Kidney (tissue), 14 donors: ENCODE results near the gene LUC7L3. TPM values are rescaled to one million over a fixed set of nuclear protein-coding genes. Genes with fewer than 3 reads are reported as not detected.

Experiments used
- DNase-seq, 5 donors: peaks; one replicate each; pipeline ENCODE4 v3.0.0-alpha.2; 2013 to 2020
- FAIRE-seq: peaks from 2 replicates; lab custom pipeline; 2012; peaks lifted over from hg19 to GRCh38; lab: Jason Lieb, UNC
- H3K27ac ChIP-seq, 2 donors: one replicate each; pipeline ENCODE4 v1.7.0; 2013; ENCODE audit warnings: low read depth in 2 of 2, low read length in 2 of 2, inconsistent platforms in 1 of 2
- H3K27me3 ChIP-seq: one replicate; pipeline ENCODE4 v1.7.1; 2013; ENCODE audit warnings: low read length, inconsistent platforms; ENCODE audit not compliant: control insufficient read depth, insufficient read depth
- H3K36me3 ChIP-seq, 3 donors: one replicate each; pipeline versions ENCODE4 v1.7.0 to v1.7.1; 2013; ENCODE audit warnings: low read length in 3 of 3, control low read depth in 1 of 3, inconsistent platforms in 1 of 3; ENCODE audit not compliant: insufficient read depth in 3 of 3, control insufficient read depth in 2 of 3
- H3K4me1 ChIP-seq, 3 donors: one replicate each; pipeline versions ENCODE4 v1.7.0 to v1.7.1; 2013; ENCODE audit warnings: low read length in 3 of 3, inconsistent platforms in 1 of 3, low read depth in 1 of 3; ENCODE audit not compliant: control insufficient read depth in 2 of 3, insufficient read depth in 2 of 3
- H3K4me3 ChIP-seq, 3 donors: one replicate each; pipeline versions ENCODE4 v1.7.0 to v1.8.1; 2013; ENCODE audit warnings: low read length in 3 of 3, control low read depth in 1 of 3, inconsistent platforms in 1 of 3
- H3K9ac ChIP-seq, 3 donors: one replicate each; pipeline versions ENCODE4 v1.7.0 to v1.7.1; 2013; ENCODE audit warnings: low read length in 3 of 3, control low read depth in 1 of 3, inconsistent platforms in 1 of 3
- H3K9me3 ChIP-seq, 3 donors: one replicate each; pipeline versions ENCODE4 v1.7.0 to v1.7.1; 2013; ENCODE audit warnings: low read length in 3 of 3, control low read depth in 1 of 3, inconsistent platforms in 1 of 3; ENCODE audit not compliant: control insufficient read depth in 2 of 3, insufficient read depth in 1 of 3
- CTCF ChIP-seq: IDR thresholded peaks from 3 replicates; pipeline ENCODE4 v1.5.1; 2012; ENCODE audit warnings: mild to moderate bottlenecking, moderate library complexity, borderline replicate concordance; ENCODE audit not compliant: insufficient read depth; ENCODE audit errors: extremely low read depth
- intact Hi-C: fragments of 100-400 bp; cut with DNase I; formaldehyde crosslinking; loops from one replicate; pipeline ENCODE4 v1.11.1; 2022
- polyA plus RNA-seq: library from polyadenylated mRNA; stranded (reverse); fragments of 350-450 nt; fragmentation: Illumina TruSeq; extraction: RNeasy Lipid Tissue Mini Kit (QIAGEN cat#74804); gene quantifications from one replicate; pipeline ENCODE4 v1.2.3, GENCODE V29; 2014; ENCODE audit warnings: low read depth, low replicate concordance; ENCODE audit not compliant: insufficient read depth
- total RNA-seq: library from RNA; stranded (reverse); fragmentation: NEBNext Ultra II Directional; extraction: Animal tissue kit (Norgen Biotek cat#: 25700); gene quantifications from one replicate; pipeline ENCODE4 v1.2.1, GENCODE V29; 2021
- donor health status: control.
- donor health status: control.
- donor health status: control.
- donor health status: control.
- donor health status: control.
- donor health status: DM: yes; HTN: yes; CAD: no.
- donor health status: Normal renal cell carcinoma (clear cell type).

Gene LUC7L3
- total and polyA plus RNA-seq, 2 donors from 2014 or later, result 74.3 to 91.9 TPM

- H3K4me1 ChIP-seq, result peaks cover 0 to 10% (median 9%) of the 10 kb centered on the region in 3 donors
- no peak overlapping the region for H3K27ac ChIP-seq
- no peaks in the 10 kb centered on the region for H3K9me3 ChIP-seq
- FAIRE-seq (no peak), DNase-seq (no peak)
- intact Hi-C loops, result no loop called here
- H3K4me3 ChIP-seq, result no peak overlapping the region
- TF ChIP-seq CTCF, result no peak
- no peak overlapping the region for H3K9ac ChIP-seq
- H3K27me3 ChIP-seq, result no peaks in the 10 kb centered on the region
- H3K36me3 ChIP-seq, result peaks cover 0 to 6% (median 0%) of the 10 kb centered on the region in 3 donors
These were observed 39.1 kb downstream of the LUC7L3 start for GRCh38 chr17:50758524-50758923.

- peaks cover 0 to 6% (median 0%) of the 10 kb centered on the region in 3 donors for H3K36me3 ChIP-seq
- no peak overlapping the region for H3K4me3 ChIP-seq
- intact Hi-C loops, result no loop called here
- H3K9me3 ChIP-seq, result no peaks in the 10 kb centered on the region
- H3K9ac ChIP-seq, result no peak overlapping the region
- DNase-seq (no peak), FAIRE-seq (no peak)
- peaks cover 0 to 12% (median 12%) of the 10 kb centered on the region in 3 donors for H3K4me1 ChIP-seq
- no peak for TF ChIP-seq CTCF
- no peaks in the 10 kb centered on the region for H3K27me3 ChIP-seq
- no peak overlapping the region for H3K27ac ChIP-seq
These were observed 39.7 kb downstream of the LUC7L3 start for GRCh38 chr17:50758989-50759544.

- H3K27me3 ChIP-seq, result no peaks in the 10 kb centered on the region
- H3K27ac ChIP-seq, result no peak overlapping the region
- H3K36me3 ChIP-seq, result no peaks in the 10 kb centered on the region
- H3K4me1 ChIP-seq, result peaks cover 0 to 19% (median 13%) of the 10 kb centered on the region in 3 donors
- no peak for DNase-seq
- no peak overlapping the region for H3K4me3 ChIP-seq
- intact Hi-C loops, result no loop called here
- no peak for TF ChIP-seq CTCF
- H3K9ac ChIP-seq, result no peak overlapping the region
- no peak for FAIRE-seq
- H3K9me3 ChIP-seq, result no peaks in the 10 kb centered on the region
These were observed 42.8 kb downstream of the LUC7L3 start for GRCh38 chr17:50762177-50762576.
